GM19238 (cell line): Measurements from ENCODE around the gene AEBP2.
"Not testable (repeated sequence)": the region's sequence is repeated elsewhere in the genome, so short reads cannot be mapped to it uniquely, and the experiment has no call there.

Experiments used
- DNase-seq: peaks from one replicate; pipeline ENCODE4 v3.0.0; 2011; ENCODE audit warnings: low spot score; ENCODE audit not compliant: insufficient read length

Gene AEBP2

GRCh38 chr12:19421503-19422282 lies 17.6 kb upstream of the AEBP2 start:
- no peak for DNase-seq

DNA sequence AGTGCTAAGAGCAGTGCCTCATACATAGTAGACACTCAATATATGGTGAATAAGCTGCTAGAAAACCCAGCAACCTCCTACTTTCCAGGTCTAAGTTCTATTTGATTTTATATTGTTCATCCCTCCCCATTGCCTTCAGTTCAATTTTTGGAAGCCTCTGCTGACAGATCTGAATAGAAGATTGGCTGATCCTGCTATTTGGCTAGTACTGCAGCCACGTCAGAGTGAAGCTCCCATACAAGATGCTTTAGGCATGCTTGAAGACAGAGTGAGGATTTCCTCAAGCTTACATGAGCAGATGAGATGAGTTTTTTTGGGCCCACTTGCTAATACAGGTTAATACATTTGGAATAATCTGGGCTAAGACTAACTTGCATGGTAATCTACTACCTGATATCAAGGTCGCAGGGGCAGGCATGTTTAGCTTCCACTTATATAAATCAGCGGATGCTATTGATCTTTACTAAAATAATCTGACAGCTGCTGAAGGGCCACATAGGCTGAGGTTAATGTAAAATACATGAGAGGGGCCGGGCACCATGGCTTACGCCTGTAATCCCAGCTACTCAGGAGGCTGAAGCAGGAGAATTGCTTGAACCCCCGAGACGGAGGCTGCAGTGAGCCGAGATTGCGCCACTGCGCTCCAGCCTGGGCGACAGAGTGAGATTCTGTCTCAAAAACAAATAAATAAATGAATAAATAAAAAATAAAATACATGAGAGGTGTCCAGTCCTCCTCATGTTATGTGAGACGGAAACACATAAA lies 15.9 kb upstream of the AEBP2 start:
- no peak for DNase-seq

- DNase-seq: no peak
Measured at GRCh38 chr12:19428246-19428645, 11.0 kb upstream of the AEBP2 start.

GRCh38 chr12:19429491-19429890 lies 9.8 kb upstream of the AEBP2 start:
- DNase-seq: not testable (repeated sequence)

GRCh38 chr12:19430988-19431387 lies 8.3 kb upstream of the AEBP2 start:
- no peak for DNase-seq

DNA sequence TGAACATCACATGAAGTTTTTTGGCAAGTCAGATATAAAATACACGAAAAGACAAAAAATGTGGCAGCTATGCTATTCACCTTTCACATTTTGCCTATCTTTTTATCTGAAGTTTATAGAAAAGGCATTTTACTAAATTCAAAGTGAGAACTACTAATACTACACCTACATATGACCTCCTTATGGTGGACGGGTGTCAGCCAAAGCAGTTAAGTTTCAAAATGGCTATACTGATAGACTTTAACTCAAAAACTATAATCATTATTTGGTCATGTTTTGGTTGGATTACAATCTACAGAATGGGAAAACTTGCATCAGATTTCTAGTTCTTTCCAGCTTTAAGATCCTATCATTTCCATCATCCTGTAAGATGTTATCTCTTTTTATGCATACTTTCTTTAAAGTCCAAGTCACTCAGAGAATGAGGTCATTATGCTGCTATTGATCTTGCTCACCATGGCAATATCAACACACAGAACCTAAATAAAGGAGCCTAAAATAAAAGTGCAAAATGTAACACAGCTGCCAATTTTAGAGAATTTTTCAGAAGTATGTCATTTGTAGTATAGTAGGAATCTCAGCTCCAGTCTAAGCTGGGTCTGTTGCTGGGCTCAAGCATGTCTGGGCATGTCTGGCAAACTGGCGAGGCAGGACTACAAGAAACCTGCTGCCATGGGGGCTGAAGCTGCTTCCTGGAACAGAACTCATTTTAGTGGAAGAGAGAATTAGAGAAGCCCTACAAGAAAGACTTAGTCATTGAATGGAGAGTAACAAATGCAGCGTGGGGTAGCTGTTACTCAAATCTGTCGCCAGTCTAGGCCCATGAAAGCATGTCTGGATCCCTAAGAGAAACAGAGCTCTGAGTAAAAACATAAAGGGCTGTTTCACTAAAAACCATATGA lies 7.6 kb upstream of the AEBP2 start:
- no peak for DNase-seq

GRCh38 chr12:19432309-19433170 lies 6.8 kb upstream of the AEBP2 start:
- DNase-seq: no peak

DNA sequence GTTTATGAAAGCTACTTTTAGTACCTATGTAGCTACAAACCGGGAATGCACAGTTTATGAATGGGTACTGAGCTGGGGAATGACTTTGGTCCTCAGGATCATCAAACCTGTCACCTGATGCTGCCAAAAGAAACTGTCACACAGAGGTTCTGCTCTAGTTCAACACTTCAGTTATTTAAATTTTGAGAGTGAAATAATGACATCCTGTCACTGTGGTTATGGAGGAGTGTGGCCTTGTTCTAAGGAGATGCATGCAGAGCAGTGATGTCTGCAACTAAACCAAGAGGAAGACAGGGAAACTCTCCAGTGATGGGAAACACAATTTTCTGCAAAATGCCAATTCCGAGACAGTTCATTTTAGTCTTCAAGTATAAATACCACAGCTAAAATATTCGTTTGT lies 4.8 kb upstream of the AEBP2 start:
- DNase-seq: no peak

DNA sequence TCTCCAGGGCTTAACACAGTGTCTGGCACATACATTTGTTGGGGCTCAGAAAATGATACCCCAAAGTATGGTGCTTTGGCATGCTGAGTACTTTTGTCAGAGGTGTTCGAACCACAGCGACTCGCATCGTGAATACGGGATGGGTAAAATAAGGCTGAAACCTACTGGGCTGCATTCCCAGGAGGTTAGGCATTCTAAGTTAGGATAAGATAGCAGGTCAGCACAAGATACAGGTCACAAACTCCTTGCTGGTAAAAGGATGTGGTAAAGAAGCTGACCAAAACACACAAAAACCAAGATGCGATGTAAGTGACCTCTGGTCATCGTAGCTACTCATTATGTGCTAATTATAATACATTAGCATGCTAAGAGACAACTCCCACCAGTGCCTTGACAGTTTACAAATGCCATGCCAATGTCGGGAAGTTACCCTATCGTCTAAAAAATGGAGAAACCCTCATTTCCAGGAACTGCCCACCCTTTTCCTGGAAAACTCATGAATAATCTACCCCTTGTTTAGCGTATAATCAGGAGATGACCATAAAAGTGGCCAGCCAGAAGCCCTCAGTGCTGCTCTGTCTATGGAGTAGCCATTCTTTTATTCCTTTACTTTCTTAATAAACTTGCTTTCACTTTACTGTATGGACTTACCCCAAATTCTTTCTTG lies 3.3 kb upstream of the AEBP2 start:
- DNase-seq: no peak

DNA sequence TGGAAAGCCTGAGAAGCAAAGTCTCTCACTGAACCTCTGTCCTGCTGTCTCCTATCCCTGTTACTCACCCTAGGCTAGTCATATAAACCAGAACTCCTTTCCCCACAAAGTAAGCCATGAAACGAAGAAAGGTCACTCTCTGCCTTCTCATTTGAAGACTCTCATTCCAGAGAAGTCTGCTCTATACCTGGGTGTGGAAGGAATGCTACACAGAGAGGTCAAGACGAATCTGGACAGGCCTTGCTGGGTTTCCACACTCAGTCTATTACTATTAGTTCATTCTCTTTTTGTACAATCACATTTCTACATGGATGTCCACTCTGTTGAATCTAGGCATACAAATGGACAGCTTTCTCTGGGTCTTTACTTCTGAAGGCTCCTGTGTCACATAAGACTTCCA lies 2.4 kb upstream of the AEBP2 start:
- DNase-seq: no peak

DNA sequence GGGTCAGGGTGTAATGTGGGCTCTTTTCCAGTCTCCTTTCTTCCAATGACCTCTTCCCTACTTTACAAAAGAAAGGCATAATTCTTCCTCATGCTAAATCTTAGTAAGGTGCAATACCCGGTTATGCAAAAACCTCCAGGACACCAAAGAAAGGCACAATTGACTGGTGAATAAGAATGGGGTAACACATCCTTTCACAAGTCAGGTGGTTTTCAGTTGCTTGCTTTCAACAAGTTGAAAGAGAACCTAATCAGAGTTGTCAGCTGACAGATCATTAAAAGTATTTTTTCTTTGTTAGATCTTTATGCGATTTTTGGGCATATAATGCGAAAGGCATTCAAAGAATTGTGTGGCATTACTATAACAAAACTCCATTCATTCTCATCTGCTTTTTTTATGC lies 1.3 kb upstream of the AEBP2 start:
- no peak for DNase-seq

- DNase-seq: peak; percentile 41
Measured at GRCh38 chr12:19440019-19440858, 947 bp downstream of the AEBP2 start.

- DNase-seq: no peak
Measured at GRCh38 chr12:19440916-19441315, 1.6 kb downstream of the AEBP2 start.

DNA sequence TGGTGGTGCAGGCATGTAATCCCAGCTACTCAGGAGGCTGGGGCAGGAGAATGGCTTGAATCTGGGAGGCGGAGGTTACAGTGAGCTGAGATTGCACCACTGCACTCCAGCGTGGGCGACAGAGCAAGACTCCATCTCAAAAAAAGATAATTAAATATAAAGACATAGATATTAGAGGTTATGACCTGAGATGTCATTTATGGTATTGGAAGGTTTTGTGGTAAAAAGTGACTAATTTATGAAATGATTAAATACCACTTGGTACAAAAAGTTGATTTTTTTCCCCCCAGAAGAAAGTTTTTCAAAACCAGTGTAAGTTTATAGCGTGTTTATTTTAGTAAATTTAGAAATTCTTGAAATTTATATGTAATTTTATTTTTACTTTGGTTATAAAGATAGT lies 4.3 kb downstream of the AEBP2 start:
- DNase-seq: no peak

DNA sequence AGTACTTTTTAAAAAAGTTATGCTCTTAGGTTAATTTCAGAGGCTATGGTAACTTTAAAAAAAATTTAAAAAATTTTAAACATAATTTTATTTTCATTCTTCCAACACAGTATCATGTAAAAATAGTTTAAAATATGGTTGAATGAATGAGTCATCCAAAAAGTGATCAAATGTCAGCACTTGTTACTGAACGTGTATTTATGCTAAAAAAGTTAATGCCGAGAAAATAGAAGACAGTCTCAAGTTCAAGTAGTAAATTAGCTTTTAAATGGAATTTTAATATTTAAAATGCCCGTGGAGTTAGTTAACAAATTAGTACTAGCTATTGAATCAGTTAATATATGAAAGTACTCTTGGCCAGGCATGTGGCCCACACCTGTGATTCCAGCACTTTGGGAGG lies 4.8 kb downstream of the AEBP2 start:
- DNase-seq: no peak

GRCh38 chr12:19447386-19447785 lies 8.1 kb downstream of the AEBP2 start:
- no peak for DNase-seq

DNA sequence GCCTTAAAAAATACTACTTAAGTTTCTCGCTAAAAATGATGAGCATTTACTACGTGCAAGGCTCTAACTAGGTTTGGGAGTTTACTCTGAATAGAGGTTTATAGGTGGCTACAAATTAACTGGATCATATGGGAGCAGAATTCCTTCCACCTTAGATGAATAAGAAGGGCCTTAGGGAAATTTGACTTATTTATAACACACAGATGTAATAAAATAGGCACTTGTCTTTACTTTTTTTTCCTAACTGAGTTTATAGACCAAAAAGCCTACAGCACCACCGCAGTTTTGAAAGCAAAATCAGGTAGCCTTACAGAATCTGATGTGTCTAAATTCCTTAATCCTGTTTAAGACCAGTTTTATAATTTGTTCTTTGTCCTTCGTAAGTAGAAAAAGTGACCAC lies 10.5 kb downstream of the AEBP2 start:
- DNase-seq: no peak

DNA sequence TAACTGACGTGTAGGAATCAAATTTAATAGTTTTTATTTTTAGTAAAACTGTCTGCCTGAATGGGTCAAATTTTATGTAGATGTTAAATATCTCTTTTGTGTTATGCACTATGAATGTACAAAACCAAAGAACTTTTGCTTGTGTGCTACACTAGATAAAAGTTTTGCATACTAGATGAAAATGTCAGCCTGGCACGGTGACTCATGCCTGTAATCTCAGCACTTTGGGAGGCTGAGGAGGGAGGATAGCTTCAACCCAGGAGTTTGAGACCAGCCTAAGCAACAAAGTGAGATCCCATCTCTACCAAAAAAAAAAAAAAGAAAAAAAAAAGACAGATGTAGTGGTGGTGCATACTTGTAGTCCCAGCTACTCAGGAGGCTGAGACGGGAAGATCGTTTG lies 11.1 kb downstream of the AEBP2 start:
- no peak for DNase-seq

DNA sequence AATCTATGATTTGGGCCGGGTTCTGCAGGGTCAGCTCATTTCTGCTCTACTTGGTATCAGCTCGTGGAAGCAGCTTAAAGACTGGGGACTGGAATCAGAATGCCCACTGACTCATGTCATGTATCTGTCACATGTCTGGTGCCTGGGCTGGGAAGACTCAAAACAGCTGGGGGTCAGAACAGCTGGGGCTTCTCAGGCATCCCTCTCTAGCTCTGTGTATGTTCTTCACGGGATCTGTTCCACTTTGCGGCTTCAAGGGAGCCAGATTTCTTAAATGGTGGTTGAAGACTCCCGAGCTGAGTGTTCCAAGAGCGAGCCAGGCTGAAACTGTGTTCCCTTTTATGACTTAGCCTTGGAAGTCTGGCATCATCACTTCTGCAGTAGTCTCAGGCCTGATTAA lies 11.9 kb downstream of the AEBP2 start:
- DNase-seq: no peak

DNA sequence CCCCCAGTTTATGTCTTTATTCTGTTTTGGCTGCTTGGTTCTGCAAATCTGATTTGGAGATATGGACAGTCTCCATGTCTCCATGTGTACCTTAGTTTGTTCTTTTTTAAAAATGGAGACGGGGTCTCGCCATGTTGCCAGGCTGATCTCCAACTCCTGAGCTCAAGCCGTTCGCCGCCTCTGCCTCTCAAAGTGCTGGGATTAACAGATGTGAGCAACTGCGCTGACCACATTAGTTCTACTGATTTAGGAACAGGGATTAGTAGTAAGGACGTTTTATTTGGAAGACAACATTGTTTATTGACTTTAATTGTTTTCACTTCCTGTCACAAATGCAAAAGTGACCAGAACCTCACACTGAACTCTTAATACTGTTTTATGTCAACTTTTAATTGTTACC lies 14.7 kb downstream of the AEBP2 start:
- no peak for DNase-seq
